ENCODE results near the gene CCNQ. TPM values are rescaled to one million over a fixed set of nuclear protein-coding genes. Genes with fewer than 3 reads are reported as not detected.

The CCNQ gene
- total and polyA plus RNA-seq, 10 of the 15 experiments (the other 5 are each of a cell fraction or from before 2014, with no cell fraction given) = 0.45 to 36.2 (median 18.2) TPM

- intact Hi-C loops (cut with micrococcal nuclease; ENCODE audit: unreplicated experiment) = no loop called here
- ChIA-PET CTCF (interaction anchor here (1.3 kb wide), 1 partner anchor 39 kb away, joined by 4 read pairs; no protein-coding TSS in a partner anchor), POLR2A (no interaction called here), SMC1A (ENCODE audit: uncharacterized antibody, unreplicated experiment) (no interaction called here), RAD21 (ENCODE audit: unreplicated experiment) (interaction anchor here (1.0 kb wide), 1 partner anchor 15 kb away, joined by 3 read pairs; no protein-coding TSS in a partner anchor)
- Histone ChIP-seq H4K20me1 (ENCODE audit: control insufficient read depth, insufficient read depth) (no peaks in the 10 kb centered on the region), H3K27me3 (replicated peaks in 1 of 2; ENCODE audit: control insufficient read depth in 2 of 2, insufficient read depth in 2 of 2, low read length in 1 of 2) (no peaks in the 10 kb centered on the region), H3K4me1 (ENCODE audit: control insufficient read depth, insufficient read depth, low read length) (no peaks in the 10 kb centered on the region), H3K4me3 (no peak overlapping the region), H2AFZ (ENCODE audit: control insufficient read depth, low read depth, low read length) (no peak overlapping the region), H3K9me3 (replicated peaks; ENCODE audit: control insufficient read depth, insufficient read depth, low read length) (no peaks in the 10 kb centered on the region; the same call in 2 of the 3 replicates), H3K27ac (ENCODE audit: control insufficient read depth, insufficient read depth) (no peak overlapping the region), H3K9ac (ENCODE audit: control insufficient read depth, insufficient read depth, low read length) (no peak overlapping the region), H3K4me2 (ENCODE audit: control insufficient read depth, insufficient read depth) (no peak overlapping the region), H3K36me3 (ENCODE audit: control insufficient read depth in 2 of 2, insufficient read depth in 2 of 2, low read length in 1 of 2) (no peaks in the 10 kb centered on the region), H3K79me2 (ENCODE audit: control insufficient read depth, insufficient read depth, low read length) (no peaks in the 10 kb centered on the region)
- BruUV-seq (replicated peaks) = no TSS peak
- in situ Hi-C loops (cut with MboI) = no loop called here
- no peak for ATAC-seq
- 61% methylated on average over 18 of the region's 18 CpGs for WGBS (ENCODE audit: insufficient coverage, insufficient replicate concordance, low lambda C conversion rate, missing lambda C conversion rate)
- no peak for FAIRE-seq
- no peak for DNase-seq (ENCODE audit: low read depth, low spot score)
- no peak for TF ChIP-seq RELA (IDR thresholded peaks at IDR 0.05; ENCODE audit: borderline replicate concordance, partially characterized antibody)
Observed at GRCh38 chrX:153578200-153578835, 20.6 kb downstream of the CCNQ start.

GRCh38 chrX:153576961-153577360, 22.0 kb downstream of the CCNQ start:
- H3K27me3 ChIP-seq (replicated peaks in 1 of 2; ENCODE audit: control insufficient read depth in 2 of 2, insufficient read depth in 2 of 2, low read length in 1 of 2) = no peaks in the 10 kb centered on the region
- no peak overlapping the region for H3K4me2 ChIP-seq (ENCODE audit: control insufficient read depth, insufficient read depth)
- RAD21 ChIA-PET (ENCODE audit: unreplicated experiment) = interaction anchor here (1.0 kb wide), 1 partner anchor 13 kb away, joined by 3 read pairs; no protein-coding TSS in a partner anchor
- FAIRE-seq = no peak
- H3K27ac ChIP-seq (ENCODE audit: control insufficient read depth, insufficient read depth) = no peak overlapping the region
- no peak overlapping the region for H3K9ac ChIP-seq (ENCODE audit: control insufficient read depth, insufficient read depth, low read length)
- H3K9me3 ChIP-seq (replicated peaks; ENCODE audit: control insufficient read depth, insufficient read depth, low read length) = no peaks in the 10 kb centered on the region; the same call in 2 of the 3 replicates
- POLR2A ChIA-PET = no interaction called here
- CTCF ChIA-PET = interaction anchor here (0.8 to 1.3 kb wide), 2 partner anchors 37 to 72 kb away, joined by 3 to 4 read pairs; no protein-coding TSS in a partner anchor
- SMC1A ChIA-PET (ENCODE audit: uncharacterized antibody, unreplicated experiment) = no interaction called here
- WGBS (ENCODE audit: insufficient coverage, insufficient replicate concordance, low lambda C conversion rate, missing lambda C conversion rate) = 26% methylated on average over 6 of the region's 6 CpGs
- no peaks in the 10 kb centered on the region for H3K79me2 ChIP-seq (ENCODE audit: control insufficient read depth, insufficient read depth, low read length)
- intact Hi-C loops (cut with micrococcal nuclease; ENCODE audit: unreplicated experiment) (no loop called here), in situ Hi-C loops (cut with MboI) (no loop called here)
- H2AFZ ChIP-seq (ENCODE audit: control insufficient read depth, low read depth, low read length) = no peak overlapping the region
- no peaks in the 10 kb centered on the region for H4K20me1 ChIP-seq (ENCODE audit: control insufficient read depth, insufficient read depth)
- H3K36me3 ChIP-seq (ENCODE audit: control insufficient read depth in 2 of 2, insufficient read depth in 2 of 2, low read length in 1 of 2) = no peaks in the 10 kb centered on the region
- no TSS peak for BruUV-seq (replicated peaks)
- H3K4me3 ChIP-seq = no peak overlapping the region
- TF ChIP-seq EGR1 (IDR thresholded peaks at IDR 0.05; ENCODE audit: borderline replicate concordance in 1 of 2, low read depth in 2 of 2, low read length in 2 of 2) = no peak
- TF ChIP-seq ELK1 (IDR thresholded peaks at IDR 0.05; ENCODE audit: low read depth, low read length) = no peak
- no peak for TF ChIP-seq ZNF207 (IDR thresholded peaks at IDR 0.05; ENCODE audit: borderline replicate concordance)
- TF ChIP-seq DPF2 (IDR thresholded peaks at IDR 0.05) = no peak
- no peak for TF ChIP-seq ZNF274 (IDR thresholded peaks at IDR 0.05; ENCODE audit: insufficient read depth, insufficient read length)
- DNase-seq (ENCODE audit: low read depth, low spot score) = no peak
- ATAC-seq = no peak
- no peaks in the 10 kb centered on the region for H3K4me1 ChIP-seq (ENCODE audit: control insufficient read depth, insufficient read depth, low read length)

All from GM12878 (cell line).